ENCODE data around the gene MTHFSD. TPM values are rescaled to one million over a fixed set of nuclear protein-coding genes. Genes with fewer than 3 reads are reported as not detected.

The MTHFSD gene
- total and polyA plus RNA-seq, 9 donors, result 9.9 to 15.4 (median 12.3) TPM

DNA sequence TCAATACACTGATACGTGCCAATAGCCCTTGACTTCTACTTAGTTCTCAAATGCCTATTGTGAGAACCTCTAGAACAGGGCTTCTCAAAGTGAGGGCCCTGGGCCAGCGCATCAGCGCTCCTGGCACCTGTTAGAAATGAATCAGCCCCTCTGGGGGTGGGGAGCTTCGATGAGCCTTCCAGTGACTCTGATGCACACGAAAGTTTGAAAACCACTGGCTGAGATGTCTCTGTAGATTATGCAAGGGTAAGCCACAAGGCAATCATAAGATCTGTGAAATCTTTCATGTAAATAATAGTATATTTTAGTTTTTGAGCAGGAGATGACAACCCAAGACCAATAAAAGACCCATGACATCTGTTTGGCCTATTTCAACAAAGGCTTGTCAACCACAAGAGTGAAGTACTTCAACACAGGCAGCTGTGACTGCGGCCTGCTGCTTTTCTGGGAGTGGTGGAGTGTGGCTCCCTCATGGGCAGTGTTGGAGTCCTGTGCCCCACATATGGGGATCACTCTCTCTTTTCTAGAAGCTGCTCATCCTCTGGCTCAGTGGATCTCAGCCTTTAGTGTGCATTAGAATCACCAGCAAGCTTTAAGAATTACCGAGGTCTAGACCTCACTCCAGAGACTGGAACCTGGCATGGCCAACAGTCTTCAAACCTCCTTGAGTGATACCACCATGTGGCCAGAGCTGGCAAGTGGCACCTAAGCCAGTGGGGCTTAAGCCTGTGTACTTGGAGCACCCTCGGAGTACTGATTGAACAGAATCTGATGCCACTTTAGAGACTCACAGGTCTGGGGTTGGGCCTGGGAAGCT is 5.8 kb downstream of the MTHFSD start:
- no peak for DNase-seq
- Histone ChIP-seq H3K9me3 (replicated peaks; ENCODE audit: control insufficient read depth, low read depth, low read length) (no peaks in the 10 kb centered on the region), H3K27me3 (ENCODE audit: control insufficient read depth, insufficient read depth, low read length) (no peaks in the 10 kb centered on the region), H3K36me3 (ENCODE audit: control insufficient read depth, insufficient read depth, low read length) (peaks cover 55% of the 10 kb centered on the region), H3K4me1 (ENCODE audit: control insufficient read depth, insufficient read depth, low read length) (peaks cover 6% of the 10 kb centered on the region), H3K27ac (ENCODE audit: low read length) (no peak overlapping the region), H3K4me3 (ENCODE audit: low read length) (no peak overlapping the region)
- WGBS (ENCODE audit: insufficient coverage), result 65% methylated on average over 6 of the region's 8 CpGs

DNA sequence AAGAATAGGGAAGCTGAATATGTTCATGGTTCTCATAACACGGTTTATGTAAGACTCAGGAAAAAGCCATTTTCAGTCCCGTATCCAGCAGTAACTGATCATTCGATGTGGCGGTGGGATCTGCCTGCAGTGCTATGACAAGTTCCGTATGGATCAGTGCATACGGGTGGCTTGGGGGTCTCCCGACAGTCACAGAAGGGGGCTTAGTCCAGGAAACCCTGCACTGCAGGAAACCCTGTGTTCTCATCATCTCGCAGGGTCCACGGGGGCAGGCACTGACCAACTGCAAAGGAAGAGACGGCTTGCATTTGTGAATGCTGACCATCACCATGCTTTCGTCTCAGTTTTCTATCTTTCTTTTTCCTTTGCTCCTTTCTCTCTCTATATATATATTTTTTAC is 7.7 kb downstream of the MTHFSD start:
- H3K27me3 ChIP-seq (ENCODE audit: control insufficient read depth, insufficient read depth, low read length), result no peaks in the 10 kb centered on the region
- peaks cover 3% of the 10 kb centered on the region for H3K4me1 ChIP-seq (ENCODE audit: control insufficient read depth, insufficient read depth, low read length)
- H3K36me3 ChIP-seq (ENCODE audit: control insufficient read depth, insufficient read depth, low read length), result peaks cover 64% of the 10 kb centered on the region
- no peaks in the 10 kb centered on the region for H3K9me3 ChIP-seq (replicated peaks; ENCODE audit: control insufficient read depth, low read depth, low read length)
- 89% methylated on average over 7 of the region's 11 CpGs for WGBS (ENCODE audit: insufficient coverage)
- no peak overlapping the region for H3K27ac ChIP-seq (ENCODE audit: low read length)
- DNase-seq, result no peak
- no peak overlapping the region for H3K4me3 ChIP-seq (ENCODE audit: low read length)

DNA sequence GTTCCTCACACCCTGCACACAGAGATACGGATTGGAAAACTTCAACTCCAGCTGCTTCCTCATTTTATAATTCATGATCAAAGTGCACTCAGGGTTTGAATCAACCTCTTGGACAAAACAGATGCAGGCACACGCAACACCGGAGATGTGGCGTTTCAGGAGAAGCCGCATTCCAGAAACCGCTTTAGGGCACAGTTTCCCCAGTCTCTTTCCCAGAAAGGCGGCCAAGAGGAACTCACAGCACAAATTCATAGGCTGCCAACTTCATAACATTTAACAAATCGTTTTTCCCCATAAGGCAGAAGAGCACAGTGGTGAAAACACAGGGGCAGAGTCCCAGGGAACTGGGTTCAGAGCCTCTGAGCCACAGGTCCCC is 8.4 kb downstream of the MTHFSD start:
- 63% methylated on average over 7 of the region's 8 CpGs for WGBS (ENCODE audit: insufficient coverage)
- no peak overlapping the region for H3K4me3 ChIP-seq (ENCODE audit: low read length)
- peaks cover 3% of the 10 kb centered on the region for H3K4me1 ChIP-seq (ENCODE audit: control insufficient read depth, insufficient read depth, low read length)
- H3K27me3 ChIP-seq (ENCODE audit: control insufficient read depth, insufficient read depth, low read length), result no peaks in the 10 kb centered on the region
- H3K36me3 ChIP-seq (ENCODE audit: control insufficient read depth, insufficient read depth, low read length), result peaks cover 64% of the 10 kb centered on the region
- H3K9me3 ChIP-seq (replicated peaks; ENCODE audit: control insufficient read depth, low read depth, low read length), result no peaks in the 10 kb centered on the region
- peak; percentile 49 for DNase-seq
- no peak overlapping the region for H3K27ac ChIP-seq (ENCODE audit: low read length)

DNA sequence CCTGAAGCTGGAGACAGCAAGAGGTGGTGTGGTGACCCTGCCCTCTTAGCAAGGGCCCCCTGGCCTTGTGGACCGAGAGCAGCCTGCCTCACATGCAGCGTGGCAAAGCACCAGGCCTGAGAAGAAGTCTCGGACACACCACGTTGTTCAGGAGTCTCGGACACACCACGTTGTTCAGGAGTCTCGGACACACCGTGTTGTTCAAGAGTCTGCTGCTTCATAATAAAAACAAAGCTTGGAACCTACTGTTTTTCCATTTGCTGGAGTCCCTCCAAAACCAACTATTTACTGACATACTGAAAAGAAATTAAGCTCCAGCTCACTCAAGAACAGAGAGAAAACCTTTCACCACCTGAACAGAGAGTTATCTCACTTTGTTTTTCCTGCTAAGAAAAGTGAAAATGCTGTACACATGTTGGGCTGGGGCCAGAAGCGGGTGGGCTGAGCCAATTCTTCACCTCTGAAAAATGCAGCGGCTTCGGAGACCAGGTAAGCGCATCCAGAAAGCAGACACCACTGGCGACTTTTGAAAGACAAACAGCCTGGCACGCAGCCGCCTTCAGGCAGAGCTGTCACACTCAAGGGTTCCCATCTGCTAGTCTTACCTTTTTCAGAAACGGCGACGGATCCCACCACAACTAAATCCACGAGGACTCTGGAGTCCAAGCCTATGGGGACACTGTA is 8.9 kb downstream of the MTHFSD start:
- H3K27me3 ChIP-seq (ENCODE audit: control insufficient read depth, insufficient read depth, low read length), result no peaks in the 10 kb centered on the region
- peaks cover 66% of the 10 kb centered on the region for H3K36me3 ChIP-seq (ENCODE audit: control insufficient read depth, insufficient read depth, low read length)
- DNase-seq, result peak; percentile 66
- H3K9me3 ChIP-seq (replicated peaks; ENCODE audit: control insufficient read depth, low read depth, low read length), result no peaks in the 10 kb centered on the region
- no peak overlapping the region for H3K4me3 ChIP-seq (ENCODE audit: low read length)
- no peak overlapping the region for H3K27ac ChIP-seq (ENCODE audit: low read length)
- H3K4me1 ChIP-seq (ENCODE audit: control insufficient read depth, insufficient read depth, low read length), result peaks cover 3% of the 10 kb centered on the region
- 55% methylated on average over 18 of the region's 19 CpGs for WGBS (ENCODE audit: insufficient coverage)

DNA sequence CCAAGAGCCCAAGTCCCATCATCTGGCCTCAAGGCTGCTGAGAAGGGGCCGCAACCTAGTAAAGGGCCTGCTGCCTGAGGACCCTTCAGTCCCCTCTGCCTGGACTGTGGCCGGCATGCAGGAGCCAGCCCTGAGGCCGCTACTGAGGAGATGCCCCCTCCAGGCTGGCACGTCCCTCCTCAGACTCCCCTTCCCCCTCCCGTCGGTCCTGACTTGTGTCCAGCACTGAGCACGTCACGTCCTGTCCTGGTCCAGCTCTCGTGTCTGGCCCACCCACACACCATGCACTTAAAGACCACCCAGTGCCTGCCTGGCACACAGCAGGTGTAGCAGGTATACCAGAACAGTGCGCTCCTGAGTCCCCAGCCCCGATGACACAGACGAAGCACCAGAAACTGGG is 9.6 kb downstream of the MTHFSD start:
- peaks cover 3% of the 10 kb centered on the region for H3K4me1 ChIP-seq (ENCODE audit: control insufficient read depth, insufficient read depth, low read length)
- 71% methylated on average over 9 of the region's 12 CpGs for WGBS (ENCODE audit: insufficient coverage)

GRCh38 chr16:86542756-86543750 is 12.0 kb downstream of the MTHFSD start:
- no peak overlapping the region for H3K27ac ChIP-seq (ENCODE audit: low read length)
- no peak overlapping the region for H3K4me3 ChIP-seq (ENCODE audit: low read length)
- H3K36me3 ChIP-seq (ENCODE audit: control insufficient read depth, insufficient read depth, low read length), result peaks cover 70% of the 10 kb centered on the region
- no peaks in the 10 kb centered on the region for H3K9me3 ChIP-seq (replicated peaks; ENCODE audit: control insufficient read depth, low read depth, low read length)
- peaks cover 3% of the 10 kb centered on the region for H3K4me1 ChIP-seq (ENCODE audit: control insufficient read depth, insufficient read depth, low read length)
- 81% methylated on average over 16 of the region's 21 CpGs for WGBS (ENCODE audit: insufficient coverage)
- DNase-seq, result no peak
- H3K27me3 ChIP-seq (ENCODE audit: control insufficient read depth, insufficient read depth, low read length), result no peaks in the 10 kb centered on the region

More for the DNA sequence above, 9.6 kb downstream of the MTHFSD start:
- Histone ChIP-seq H3K4me3 (ENCODE audit: low read length) (no peak overlapping the region), H3K27me3 (ENCODE audit: control insufficient read depth, insufficient read depth, low read length) (no peaks in the 10 kb centered on the region), H3K9me3 (replicated peaks; ENCODE audit: control insufficient read depth, low read depth, low read length) (no peaks in the 10 kb centered on the region), H3K27ac (ENCODE audit: low read length) (no peak overlapping the region), H3K36me3 (ENCODE audit: control insufficient read depth, insufficient read depth, low read length) (peaks cover 70% of the 10 kb centered on the region)
- DNase-seq, result no peak

DNA sequence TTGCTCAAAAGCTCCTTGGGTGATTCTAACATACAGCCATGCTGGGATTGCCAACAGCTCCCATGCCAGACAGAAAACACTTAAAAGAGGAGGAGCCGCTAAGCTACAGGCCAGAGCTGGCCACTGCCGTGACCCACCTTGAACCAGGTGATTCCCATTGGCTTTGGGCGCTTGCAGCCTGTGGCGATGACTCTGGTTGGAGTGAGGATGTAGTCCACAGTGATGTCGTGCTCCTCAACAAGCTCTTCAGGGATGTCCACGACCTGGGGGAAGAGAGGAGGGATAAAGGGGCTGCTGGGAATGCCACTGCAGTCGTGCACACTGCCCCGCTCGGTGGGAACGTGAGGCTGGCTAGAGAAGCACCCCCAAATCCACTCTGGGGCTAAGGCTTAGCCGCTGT is 13.5 kb downstream of the MTHFSD start:
- 92% methylated on average over 11 of the region's 11 CpGs for WGBS (ENCODE audit: insufficient coverage)
- no peak overlapping the region for H3K4me3 ChIP-seq (ENCODE audit: low read length)
- H3K27ac ChIP-seq (ENCODE audit: low read length), result no peak overlapping the region
- H3K36me3 ChIP-seq (ENCODE audit: control insufficient read depth, insufficient read depth, low read length), result peaks cover 71% of the 10 kb centered on the region
- H3K9me3 ChIP-seq (replicated peaks; ENCODE audit: control insufficient read depth, low read depth, low read length), result no peaks in the 10 kb centered on the region
- DNase-seq, result no peak
- H3K4me1 ChIP-seq (ENCODE audit: control insufficient read depth, insufficient read depth, low read length), result peaks cover 3% of the 10 kb centered on the region
- no peaks in the 10 kb centered on the region for H3K27me3 ChIP-seq (ENCODE audit: control insufficient read depth, insufficient read depth, low read length)

DNA sequence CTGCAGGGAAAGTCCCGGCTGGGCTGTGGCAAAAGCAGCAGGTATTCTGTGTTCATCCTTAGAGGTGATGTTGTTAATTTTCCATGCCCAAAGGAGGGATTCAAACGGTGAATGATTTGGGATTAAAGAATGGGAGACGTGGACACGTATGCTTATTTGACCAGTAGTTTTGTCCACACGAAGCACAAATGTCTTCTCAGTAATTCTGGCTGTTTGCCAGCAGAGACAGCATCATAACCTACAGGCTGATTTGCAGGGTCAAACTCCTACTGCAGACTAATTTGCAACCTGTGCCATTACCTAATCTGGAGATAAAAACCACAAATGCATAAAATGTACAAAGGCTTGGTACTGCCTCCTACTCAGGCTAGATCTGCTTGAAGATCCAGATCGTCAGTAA is 14.1 kb downstream of the MTHFSD start:
- Histone ChIP-seq H3K36me3 (ENCODE audit: control insufficient read depth, insufficient read depth, low read length) (peaks cover 71% of the 10 kb centered on the region), H3K27ac (ENCODE audit: low read length) (no peak overlapping the region), H3K9me3 (replicated peaks; ENCODE audit: control insufficient read depth, low read depth, low read length) (no peaks in the 10 kb centered on the region), H3K27me3 (ENCODE audit: control insufficient read depth, insufficient read depth, low read length) (no peaks in the 10 kb centered on the region), H3K4me3 (ENCODE audit: low read length) (no peak overlapping the region), H3K4me1 (ENCODE audit: control insufficient read depth, insufficient read depth, low read length) (no peaks in the 10 kb centered on the region)
- WGBS (ENCODE audit: insufficient coverage), result 62% methylated on average over 4 of the region's 6 CpGs
- DNase-seq, result no peak

- peaks cover 62% of the 10 kb centered on the region for H3K36me3 ChIP-seq (ENCODE audit: control insufficient read depth, insufficient read depth, low read length)
- no peak overlapping the region for H3K4me3 ChIP-seq (ENCODE audit: low read length)
- no peaks in the 10 kb centered on the region for H3K9me3 ChIP-seq (replicated peaks; ENCODE audit: control insufficient read depth, low read depth, low read length)
- H3K27me3 ChIP-seq (ENCODE audit: control insufficient read depth, insufficient read depth, low read length), result no peaks in the 10 kb centered on the region
- no peak overlapping the region for H3K27ac ChIP-seq (ENCODE audit: low read length)
- WGBS (ENCODE audit: insufficient coverage), result 92% methylated on average over 17 of the region's 17 CpGs
- no peak for DNase-seq
- no peaks in the 10 kb centered on the region for H3K4me1 ChIP-seq (ENCODE audit: control insufficient read depth, insufficient read depth, low read length)
Measured at GRCh38 chr16:86538196-86538780, 16.7 kb downstream of the MTHFSD start.

Measured in muscle of leg (tissue), 11 donors.